Lower leg skin (tissue), 3 donors: ENCODE results near the gene ZNF106.

Source experiments
- CTCF ChIP-seq, 3 donors: fragments of 450-650 bp; IDR thresholded peaks; one replicate each; pipeline ENCODE4 v1.5.1; 2016; ENCODE audit warnings: antibody characterized with exemption in 3 of 3, mild to moderate bottlenecking in 3 of 3, moderate library complexity in 2 of 3
- POLR2A ChIP-seq, 2 donors: fragments of 450-650 bp; IDR thresholded peaks; one replicate each; pipeline ENCODE4 v1.6.1; 2016 to 2017; ENCODE audit warnings: antibody characterized with exemption in 2 of 2, mild to moderate bottlenecking in 1 of 2, moderate library complexity in 1 of 2

- TF ChIP-seq CTCF (IDR thresholded peaks at IDR 0.05), result no peak
- TF ChIP-seq POLR2A (IDR thresholded peaks at IDR 0.05), result no peak
Measured at GRCh38 chr15:42421376-42421775, 69.6 kb downstream of the ZNF106 start.
